Measurements from ENCODE around the gene DAGLA.

DNA sequence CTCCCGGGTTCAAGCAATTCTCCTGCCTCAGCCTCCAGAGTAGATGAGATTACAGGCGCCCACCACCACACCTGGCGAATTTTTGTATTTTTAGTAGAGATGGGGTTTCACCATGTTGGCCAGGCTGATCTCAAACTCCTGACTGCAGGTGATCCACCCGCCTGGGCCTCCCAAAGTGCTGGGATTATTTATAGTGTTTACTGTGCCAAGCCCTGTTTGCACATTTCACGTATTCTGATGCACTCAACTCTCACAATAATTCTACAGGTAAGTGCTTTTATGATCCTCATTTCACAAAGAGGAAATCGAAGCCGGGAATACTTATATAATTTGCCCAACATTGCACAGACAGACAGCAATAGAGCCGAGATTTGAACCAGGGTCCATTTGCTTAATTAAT is 38.0 kb upstream of the DAGLA start:
- TF ChIP-seq POLR2AphosphoS5 (IDR thresholded peaks at IDR 0.05) (peak in 1 of 3 donors; percentile 38), EP300 (IDR thresholded peaks at IDR 0.05; ENCODE audit: low read depth) (no peak)
- TF ChIP-seq, protein P1, sequence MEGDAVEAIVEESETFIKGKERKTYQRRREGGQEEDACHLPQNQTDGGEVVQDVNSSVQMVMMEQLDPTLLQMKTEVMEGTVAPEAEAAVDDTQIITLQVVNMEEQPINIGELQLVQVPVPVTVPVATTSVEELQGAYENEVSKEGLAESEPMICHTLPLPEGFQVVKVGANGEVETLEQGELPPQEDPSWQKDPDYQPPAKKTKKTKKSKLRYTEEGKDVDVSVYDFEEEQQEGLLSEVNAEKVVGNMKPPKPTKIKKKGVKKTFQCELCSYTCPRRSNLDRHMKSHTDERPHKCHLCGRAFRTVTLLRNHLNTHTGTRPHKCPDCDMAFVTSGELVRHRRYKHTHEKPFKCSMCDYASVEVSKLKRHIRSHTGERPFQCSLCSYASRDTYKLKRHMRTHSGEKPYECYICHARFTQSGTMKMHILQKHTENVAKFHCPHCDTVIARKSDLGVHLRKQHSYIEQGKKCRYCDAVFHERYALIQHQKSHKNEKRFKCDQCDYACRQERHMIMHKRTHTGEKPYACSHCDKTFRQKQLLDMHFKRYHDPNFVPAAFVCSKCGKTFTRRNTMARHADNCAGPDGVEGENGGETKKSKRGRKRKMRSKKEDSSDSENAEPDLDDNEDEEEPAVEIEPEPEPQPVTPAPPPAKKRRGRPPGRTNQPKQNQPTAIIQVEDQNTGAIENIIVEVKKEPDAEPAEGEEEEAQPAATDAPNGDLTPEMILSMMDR (IDR thresholded peaks at IDR 0.05), result no peak
